ENCODE data around the gene PHGDH. TPM values are rescaled to one million over a fixed set of nuclear protein-coding genes. Genes with fewer than 3 reads are reported as not detected.
A peak's percentile ranks its signal among the peaks of the same experiment; 100 is the strongest.

PHGDH gene
- total and polyA plus RNA-seq, 9 of the 15 experiments (the other 6 are each of a cell fraction or from before 2014, with no cell fraction given): 6.7 to 84.2 (median 36.2) TPM

- peak; percentile 47 for TF ChIP-seq HMBOX1 (IDR thresholded peaks at IDR 0.05)
- peak; percentile 27; the same call in 1 of the 2 replicates for TF ChIP-seq REST (IDR thresholded peaks at IDR 0.05; ENCODE audit: borderline replicate concordance)
- no peak for TF ChIP-seq REST (CRISPR knock-in tag; IDR thresholded peaks at IDR 0.05; ENCODE audit: low read depth)
- TF ChIP-seq GABPA (tag; conservative IDR thresholded peaks at IDR 0.05; ENCODE audit: low read depth): 0 out of 2 replicates have a peak, but pooled peaks have one; percentile 18
- peak; percentile 61; the same call in 1 of the 2 replicates for TF ChIP-seq CEBPB (tag; IDR thresholded peaks at IDR 0.05)
- no peak for TF ChIP-seq DACH1 (IDR thresholded peaks at IDR 0.05; ENCODE audit: partially characterized antibody)
- TF ChIP-seq ARID3A (IDR thresholded peaks at IDR 0.05; ENCODE audit: borderline replicate concordance, low read depth, low read length): peak; percentile 72; the same call in 1 of the 2 replicates
- peak; percentile 44 to 61 for TF ChIP-seq RAD21 (CRISPR knock-in tag; conservative IDR thresholded peaks at IDR 0.05 in 1 of 2, IDR thresholded peaks at IDR 0.05 in 1 of 2)
- no peak for TF ChIP-seq U2AF2 (optimal IDR thresholded peaks at IDR 0.05; ENCODE audit: low read depth, low read length)
- TF ChIP-seq MEIS2 (IDR thresholded peaks at IDR 0.05; ENCODE audit: partially characterized antibody): peak; percentile 23
These were observed 36.9 kb upstream of the PHGDH start (continued) for GRCh38 chr1:119674835-119675289.

All from K562 (cell line).